Upper lobe of left lung (tissue), 4 donors: ENCODE data around the gene LIME1.
A peak's percentile ranks its signal among the peaks of the same experiment; 100 is the strongest.

Source experiments
- CTCF ChIP-seq, 6 experiments: fragments of 450-650 bp in 4 of 6; fragments of 200-600 bp in 2 of 6; sonication (generic) in 2 of 6; IDR thresholded peaks; one replicate each; pipeline ENCODE4 v1.5.1; 2016 to 2019; ENCODE audit warnings: antibody characterized with exemption in 6 of 6
- POLR2A ChIP-seq, 4 donors: fragments of 450-650 bp; IDR thresholded peaks; one replicate each; pipeline ENCODE4 v1.5.1; 2016 to 2017; ENCODE audit warnings: antibody characterized with exemption in 4 of 4, mild to moderate bottlenecking in 2 of 4
- POLR2AphosphoS5 ChIP-seq, 2 donors: sonication (generic); formaldehyde crosslinking; IDR thresholded peaks; one replicate each; pipeline ENCODE4 v1.5.1; 2017; ENCODE audit warnings: antibody characterized with exemption in 2 of 2

GRCh38 chr20:63707558-63708300, 28.7 kb upstream of the LIME1 start, which contains the start of the genes ARFRP1 and ZGPAT:
- TF ChIP-seq POLR2A (IDR thresholded peaks at IDR 0.05) (peak in 3 of 4 donors; percentile 7 to 83 (median 42)), CTCF (IDR thresholded peaks at IDR 0.05) (peak in 4 of 6 experiments; percentile 21 to 48 (median 30)), POLR2AphosphoS5 (IDR thresholded peaks at IDR 0.05) (peak; percentile 94 to 95)
